GM10847 (cell line): ENCODE results near the gene LPAR2.

Source experiments
- POLR2A ChIP-seq: IDR thresholded peaks from 2 replicates; pipeline ENCODE4 v1.6.1; 2011; ENCODE audit not compliant: insufficient read length; ENCODE audit errors: extremely low read depth

The LPAR2 gene

GRCh38 chr19:19597809-19598306 is 30.2 kb downstream of the LPAR2 start:
- TF ChIP-seq POLR2A = no peak

- TF ChIP-seq POLR2A = no peak
Observed at GRCh38 chr19:19595171-19595701, 32.8 kb downstream of the LPAR2 start.

GRCh38 chr19:19594381-19594780 is 33.6 kb downstream of the LPAR2 start:
- no peak for TF ChIP-seq POLR2A

GRCh38 chr19:19592690-19593089 is 35.3 kb downstream of the LPAR2 start:
- TF ChIP-seq POLR2A = no peak

- no peak for TF ChIP-seq POLR2A
Observed at GRCh38 chr19:19591133-19591825, 36.7 kb downstream of the LPAR2 start.

- no peak for TF ChIP-seq POLR2A
Observed at GRCh38 chr19:19588546-19588945, 39.5 kb downstream of the LPAR2 start.

GRCh38 chr19:19587771-19588170 is 40.2 kb downstream of the LPAR2 start:
- TF ChIP-seq POLR2A = no peak

GRCh38 chr19:19584356-19584755 is 43.7 kb downstream of the LPAR2 start:
- TF ChIP-seq POLR2A = no peak

- TF ChIP-seq POLR2A = no peak
Observed at GRCh38 chr19:19582471-19582870, 45.5 kb downstream of the LPAR2 start.

GRCh38 chr19:19581391-19581790 is 46.6 kb downstream of the LPAR2 start:
- TF ChIP-seq POLR2A = no peak

GRCh38 chr19:19580418-19580817 is 47.6 kb downstream of the LPAR2 start:
- TF ChIP-seq POLR2A = no peak

- no peak for TF ChIP-seq POLR2A
Observed at GRCh38 chr19:19579533-19580361, 48.3 kb downstream of the LPAR2 start.

GRCh38 chr19:19578252-19578651 is 49.8 kb downstream of the LPAR2 start:
- no peak for TF ChIP-seq POLR2A

GRCh38 chr19:19575411-19575810 is 52.6 kb downstream of the LPAR2 start:
- TF ChIP-seq POLR2A = no peak
